HCT116 (cell line): Measurements from ENCODE around the gene SYDE2.

Source experiments
- EGR1 ChIP-seq: IDR thresholded peaks from 2 replicates; pipeline ENCODE4 v1.6.1; 2012; ENCODE audit warnings: low read depth
- EZH2phosphoT487 ChIP-seq: fragments of 200-600 bp; IDR thresholded peaks from 2 replicates; pipeline ENCODE4 v1.6.1; 2018; ENCODE audit warnings: antibody characterized with exemption, borderline replicate concordance
- JUND ChIP-seq: IDR thresholded peaks from 2 replicates; pipeline ENCODE4 v1.6.1; 2012
- SIN3A ChIP-seq: IDR thresholded peaks from 2 replicates; pipeline ENCODE4 v1.6.1; 2012; ENCODE audit warnings: low read depth
- YY1 ChIP-seq: IDR thresholded peaks from 2 replicates; pipeline ENCODE4 v1.6.1; 2011; ENCODE audit warnings: low read length, low read depth, moderate library complexity, mild to moderate bottlenecking; ENCODE audit not compliant: insufficient replicate concordance; ENCODE audit errors: extremely low read depth
- TF ChIP-seq, protein P1 (sequence below), 3 experiments: fragments of 200-600 bp in 1 of 3; sonication (generic) in 1 of 3; IDR thresholded peaks in 2 of 3; conservative IDR thresholded peaks in 1 of 3; 2 replicates each; pipeline ENCODE4 v1.5.1; 2012 to 2017; ENCODE audit warnings: low read depth in 2 of 3, low read length in 2 of 3, antibody characterized with exemption in 1 of 3, borderline replicate concordance in 1 of 3, control low read depth in 1 of 3, mild to moderate bottlenecking in 1 of 3, mixed read lengths in 1 of 3, mixed run types in 1 of 3, moderate library complexity in 1 of 3; ENCODE audit not compliant: insufficient read depth in 1 of 3
- TF ChIP-seq, protein P2 (sequence below): IDR thresholded peaks from 2 replicates; pipeline ENCODE4 v1.6.1; 2012; ENCODE audit warnings: low read depth

DNA sequence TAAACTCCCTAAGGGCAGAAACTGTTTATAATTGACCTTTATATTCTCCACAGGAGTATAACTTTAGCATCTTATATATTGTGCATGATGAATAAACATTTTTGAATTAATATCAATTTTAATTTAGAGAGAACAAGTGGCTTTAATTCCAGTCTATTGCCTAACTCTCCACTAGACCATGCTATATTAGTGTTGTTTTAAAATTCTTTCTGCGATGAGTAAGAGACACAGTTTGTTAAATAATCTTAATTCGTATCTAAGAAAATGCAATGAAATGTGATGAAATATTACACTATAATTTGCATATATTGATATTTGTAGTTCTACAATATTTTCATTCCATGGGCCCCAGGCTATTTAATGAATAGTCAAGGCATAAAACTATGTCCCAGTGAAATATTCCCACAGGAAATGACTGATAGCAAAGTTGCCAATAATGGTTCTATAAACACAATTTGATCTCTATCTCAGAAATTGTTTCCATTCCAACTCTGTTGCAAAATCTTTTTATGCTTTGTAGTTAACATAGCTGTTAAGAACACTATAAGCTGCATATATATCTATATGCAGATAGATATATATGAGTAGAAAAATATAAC, 2.9 kb upstream of the SYDE2 start:
- TF ChIP-seq, protein P1, sequence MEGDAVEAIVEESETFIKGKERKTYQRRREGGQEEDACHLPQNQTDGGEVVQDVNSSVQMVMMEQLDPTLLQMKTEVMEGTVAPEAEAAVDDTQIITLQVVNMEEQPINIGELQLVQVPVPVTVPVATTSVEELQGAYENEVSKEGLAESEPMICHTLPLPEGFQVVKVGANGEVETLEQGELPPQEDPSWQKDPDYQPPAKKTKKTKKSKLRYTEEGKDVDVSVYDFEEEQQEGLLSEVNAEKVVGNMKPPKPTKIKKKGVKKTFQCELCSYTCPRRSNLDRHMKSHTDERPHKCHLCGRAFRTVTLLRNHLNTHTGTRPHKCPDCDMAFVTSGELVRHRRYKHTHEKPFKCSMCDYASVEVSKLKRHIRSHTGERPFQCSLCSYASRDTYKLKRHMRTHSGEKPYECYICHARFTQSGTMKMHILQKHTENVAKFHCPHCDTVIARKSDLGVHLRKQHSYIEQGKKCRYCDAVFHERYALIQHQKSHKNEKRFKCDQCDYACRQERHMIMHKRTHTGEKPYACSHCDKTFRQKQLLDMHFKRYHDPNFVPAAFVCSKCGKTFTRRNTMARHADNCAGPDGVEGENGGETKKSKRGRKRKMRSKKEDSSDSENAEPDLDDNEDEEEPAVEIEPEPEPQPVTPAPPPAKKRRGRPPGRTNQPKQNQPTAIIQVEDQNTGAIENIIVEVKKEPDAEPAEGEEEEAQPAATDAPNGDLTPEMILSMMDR (IDR thresholded peaks at IDR 0.05 in 2 of 3, conservative IDR thresholded peaks at IDR 0.05 in 1 of 3; ENCODE audit: borderline replicate concordance in 1 of 3, insufficient read depth in 1 of 3, low read depth in 2 of 3, low read length in 2 of 3) = no peak
- no peak for TF ChIP-seq EGR1
- TF ChIP-seq SIN3A = no peak
- TF ChIP-seq JUND = no peak
- no peak for TF ChIP-seq EZH2phosphoT487
- TF ChIP-seq YY1 = no peak
- TF ChIP-seq, protein P2, sequence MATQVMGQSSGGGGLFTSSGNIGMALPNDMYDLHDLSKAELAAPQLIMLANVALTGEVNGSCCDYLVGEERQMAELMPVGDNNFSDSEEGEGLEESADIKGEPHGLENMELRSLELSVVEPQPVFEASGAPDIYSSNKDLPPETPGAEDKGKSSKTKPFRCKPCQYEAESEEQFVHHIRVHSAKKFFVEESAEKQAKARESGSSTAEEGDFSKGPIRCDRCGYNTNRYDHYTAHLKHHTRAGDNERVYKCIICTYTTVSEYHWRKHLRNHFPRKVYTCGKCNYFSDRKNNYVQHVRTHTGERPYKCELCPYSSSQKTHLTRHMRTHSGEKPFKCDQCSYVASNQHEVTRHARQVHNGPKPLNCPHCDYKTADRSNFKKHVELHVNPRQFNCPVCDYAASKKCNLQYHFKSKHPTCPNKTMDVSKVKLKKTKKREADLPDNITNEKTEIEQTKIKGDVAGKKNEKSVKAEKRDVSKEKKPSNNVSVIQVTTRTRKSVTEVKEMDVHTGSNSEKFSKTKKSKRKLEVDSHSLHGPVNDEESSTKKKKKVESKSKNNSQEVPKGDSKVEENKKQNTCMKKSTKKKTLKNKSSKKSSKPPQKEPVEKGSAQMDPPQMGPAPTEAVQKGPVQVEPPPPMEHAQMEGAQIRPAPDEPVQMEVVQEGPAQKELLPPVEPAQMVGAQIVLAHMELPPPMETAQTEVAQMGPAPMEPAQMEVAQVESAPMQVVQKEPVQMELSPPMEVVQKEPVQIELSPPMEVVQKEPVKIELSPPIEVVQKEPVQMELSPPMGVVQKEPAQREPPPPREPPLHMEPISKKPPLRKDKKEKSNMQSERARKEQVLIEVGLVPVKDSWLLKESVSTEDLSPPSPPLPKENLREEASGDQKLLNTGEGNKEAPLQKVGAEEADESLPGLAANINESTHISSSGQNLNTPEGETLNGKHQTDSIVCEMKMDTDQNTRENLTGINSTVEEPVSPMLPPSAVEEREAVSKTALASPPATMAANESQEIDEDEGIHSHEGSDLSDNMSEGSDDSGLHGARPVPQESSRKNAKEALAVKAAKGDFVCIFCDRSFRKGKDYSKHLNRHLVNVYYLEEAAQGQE = no peak
